Activated CD4-positive, alpha-beta T cell treated with anti-CD3 and anti-CD28 coated beads, Interleukin-2, amount 10 ng/mL, durations not matched to agents 7 days and 5 days (primary cell): ENCODE data around the gene KCNC3. TPM values are rescaled to one million over a fixed set of nuclear protein-coding genes. Genes with fewer than 3 reads are reported as not detected.
A peak's percentile ranks its signal among the peaks of the same experiment; 100 is the strongest.
"Not testable (repeated sequence)": the region's sequence is repeated elsewhere in the genome, so short reads cannot be mapped to it uniquely, and the experiment has no call there.

Experiments used
- CTCF ChIA-PET: fragments of 350-600 bp; sonication (Branson Sonifier 250); formaldehyde crosslinking; loops from one replicate; lab custom pipeline; 2021; ENCODE audit warnings: antibody characterized with exemption; lab: Charles Lee
- POLR2A ChIA-PET: fragments of 350-600 bp; sonication (Branson Sonifier 250); formaldehyde crosslinking; loops from one replicate; lab custom pipeline; 2021; ENCODE audit warnings: antibody characterized with exemption; lab: Charles Lee
- DNase-seq: peaks from one replicate; pipeline ENCODE4 v3.0.0-alpha.2; 2020
- H3K27ac Mint-ChIP-seq: one replicate; pipeline ENCODE4 v1.8.0; 2021; ENCODE audit warnings: mild to moderate bottlenecking, moderate library complexity, mixed read lengths
- H3K27me3 Mint-ChIP-seq: one replicate; pipeline ENCODE4 v1.8.0; 2021; ENCODE audit warnings: mixed read lengths
- H3K36me3 Mint-ChIP-seq: one replicate; pipeline ENCODE4 v1.8.0; 2021; ENCODE audit warnings: low read depth, mixed read lengths
- H3K4me1 Mint-ChIP-seq: one replicate; pipeline ENCODE4 v1.8.0; 2021; ENCODE audit warnings: mixed read lengths
- H3K4me3 Mint-ChIP-seq: one replicate; pipeline ENCODE4 v1.8.0; 2021; ENCODE audit warnings: mild to moderate bottlenecking, moderate library complexity, mixed read lengths
- H3K9me3 Mint-ChIP-seq: one replicate; pipeline ENCODE4 v1.8.0; 2021; ENCODE audit warnings: mixed read lengths
- total RNA-seq, 2 experiments: library from RNA; stranded (reverse); gene quantifications; one replicate each; pipeline ENCODE4 v1.2.3, GENCODE V29; 2021

The KCNC3 gene
- total RNA-seq, 2 experiments from 2014 or later: 3.4 to 4.1 TPM

- CTCF ChIA-PET: no interaction called here
Measured at GRCh38 chr19:50330365-50331078, 1.3 kb upstream of the KCNC3 start.

GRCh38 chr19:50329926-50330294 lies 733 bp upstream of the KCNC3 start:
- CTCF ChIA-PET: interaction anchor here (1.0 to 1.7 kb wide), 5 partner anchors 9 to 182 kb away, joined by 3 to 7 read pairs (median 5); no protein-coding TSS in a partner anchor
- DNase-seq, POLR2A ChIA-PET, H3K9me3 Mint-ChIP-seq: not testable (repeated sequence)
- Mint-ChIP-seq H3K4me3 (peak overlapping the region; percentile 83), H3K27ac (peak overlapping the region; percentile 89), H3K4me1 (peaks cover 71% of the 10 kb centered on the region), H3K36me3 (peaks cover 16% of the 10 kb centered on the region), H3K27me3 (peaks cover 23% of the 10 kb centered on the region)

More at GRCh38 chr19:50330365-50331078, 1.3 kb upstream of the KCNC3 start:
- POLR2A ChIA-PET: no interaction called here
- H3K27me3 Mint-ChIP-seq: peaks cover 23% of the 10 kb centered on the region
- H3K36me3 Mint-ChIP-seq: peaks cover 16% of the 10 kb centered on the region
- H3K27ac Mint-ChIP-seq: peak overlapping the region; percentile 91
- H3K4me3 Mint-ChIP-seq: peak overlapping the region; percentile 83
- H3K4me1 Mint-ChIP-seq: peaks cover 78% of the 10 kb centered on the region
- DNase-seq: peak; percentile 89
- peaks cover 9% of the 10 kb centered on the region for H3K9me3 Mint-ChIP-seq

DNA sequence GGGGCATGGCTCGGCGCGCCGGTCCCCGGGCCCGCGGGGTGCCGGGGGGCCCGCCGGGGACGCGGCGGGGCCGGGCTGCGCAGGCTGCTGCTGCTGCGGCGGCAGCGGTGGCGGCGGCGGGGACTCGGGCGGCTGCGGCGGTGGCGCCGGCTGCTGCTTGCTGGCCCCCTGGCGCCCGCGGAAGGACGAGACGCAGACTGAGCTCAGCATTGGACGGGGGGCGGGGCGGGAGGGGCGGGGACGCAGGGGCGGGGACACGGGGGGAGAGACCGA lies 368 bp downstream of the KCNC3 start:
- H3K27ac Mint-ChIP-seq: no peak overlapping the region
- ChIA-PET POLR2A (no interaction called here), CTCF (interaction anchor here (0.6 to 1.8 kb wide), 14 partner anchors 10 to 341 kb away, joined by 3 to 12 read pairs (median 4); no protein-coding TSS in a partner anchor)
- H3K4me1 Mint-ChIP-seq: peaks cover 65% of the 10 kb centered on the region
- H3K36me3 Mint-ChIP-seq: peaks cover 16% of the 10 kb centered on the region
- no peak for DNase-seq
- peaks cover 23% of the 10 kb centered on the region for H3K27me3 Mint-ChIP-seq
- peaks cover 4% of the 10 kb centered on the region for H3K9me3 Mint-ChIP-seq
- H3K4me3 Mint-ChIP-seq: peak overlapping the region; percentile 83

DNA sequence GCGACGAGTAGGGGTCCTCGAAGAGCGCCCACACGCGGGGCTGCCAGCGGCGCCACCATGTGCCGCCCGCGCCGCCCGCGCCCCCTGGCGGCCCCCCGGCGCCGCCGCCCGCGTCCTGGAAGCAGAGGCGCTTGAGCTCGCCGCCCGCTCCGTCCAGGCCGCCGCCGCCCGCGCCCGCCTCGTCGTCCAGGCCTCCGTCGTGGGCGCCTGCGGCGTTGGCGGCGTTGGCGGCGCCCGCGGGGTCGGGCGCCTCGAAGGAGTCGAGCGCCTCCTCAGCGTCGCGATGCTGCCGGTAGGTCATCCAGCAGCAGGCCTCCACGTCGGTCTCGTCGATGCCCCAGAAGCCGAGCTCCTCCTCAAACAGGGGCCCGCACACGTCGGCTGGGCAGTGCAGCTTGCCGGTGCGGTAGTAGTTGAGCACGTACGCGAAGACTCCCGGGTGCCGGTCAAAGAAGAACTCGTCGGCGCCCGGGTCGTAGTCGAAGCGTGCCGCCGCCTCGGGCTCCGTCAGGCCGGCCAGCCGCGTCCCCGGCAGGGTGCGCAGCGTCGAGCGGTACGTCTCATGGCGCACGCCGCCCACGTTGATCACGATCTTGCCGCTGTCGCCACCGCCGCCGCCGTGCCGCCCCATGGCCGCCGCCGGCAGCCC lies 829 bp downstream of the KCNC3 start:
- POLR2A ChIA-PET: no interaction called here
- H3K27ac Mint-ChIP-seq: no peak overlapping the region
- peaks cover 16% of the 10 kb centered on the region for H3K36me3 Mint-ChIP-seq
- no peak overlapping the region for H3K4me3 Mint-ChIP-seq
- CTCF ChIA-PET: interaction anchor here (0.6 to 1.8 kb wide), 10 partner anchors 9 to 341 kb away, joined by 3 to 12 read pairs (median 4); no protein-coding TSS in a partner anchor
- H3K9me3 Mint-ChIP-seq: peaks cover 4% of the 10 kb centered on the region
- DNase-seq: no peak
- H3K4me1 Mint-ChIP-seq: peaks cover 60% of the 10 kb centered on the region
- peaks cover 23% of the 10 kb centered on the region for H3K27me3 Mint-ChIP-seq

DNA sequence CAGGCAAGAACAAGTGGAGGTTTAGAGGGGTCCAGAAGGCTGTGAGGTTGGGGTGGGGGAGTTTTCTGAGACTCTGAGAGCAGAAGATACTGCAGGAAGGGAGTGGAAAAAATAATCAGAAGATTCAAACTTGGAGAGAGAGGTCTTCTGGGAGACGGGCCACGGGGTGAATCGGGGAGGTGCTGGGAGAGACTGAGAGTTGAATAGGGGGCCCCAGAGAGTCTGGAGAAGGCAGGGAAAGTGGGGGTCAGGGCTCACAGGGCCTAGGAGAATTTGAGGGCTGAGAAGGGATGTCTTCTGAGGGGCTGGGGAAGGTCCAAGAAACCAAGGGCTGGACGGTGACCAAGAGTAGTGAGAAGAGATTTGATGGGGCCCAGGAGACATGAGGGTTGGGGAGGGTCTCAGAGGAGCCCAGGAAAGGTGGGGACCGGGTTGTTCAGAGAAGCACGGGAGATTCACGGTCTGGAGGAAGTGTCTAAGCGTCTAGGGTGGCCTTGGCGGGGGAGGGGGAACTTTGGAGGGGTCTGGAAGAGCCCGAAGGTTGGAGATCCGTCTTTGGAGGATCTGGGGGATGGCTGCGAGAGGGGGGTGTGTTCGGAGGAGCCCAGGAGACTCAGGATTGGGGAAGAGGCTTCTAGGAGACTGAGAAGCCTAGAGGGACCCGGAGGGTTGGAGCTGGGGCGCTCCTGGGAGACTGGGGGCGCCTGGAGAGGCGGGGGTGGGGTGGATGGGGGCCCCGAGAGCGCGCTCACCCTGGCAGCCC lies 1.5 kb downstream of the KCNC3 start:
- H3K4me1 Mint-ChIP-seq: peaks cover 56% of the 10 kb centered on the region
- H3K36me3 Mint-ChIP-seq: peaks cover 16% of the 10 kb centered on the region
- ChIA-PET CTCF (interaction anchor here (1.0 to 1.8 kb wide), 5 partner anchors 9 to 90 kb away, joined by 3 to 12 read pairs (median 5); no protein-coding TSS in a partner anchor), POLR2A (no interaction called here)
- H3K9me3 Mint-ChIP-seq: peaks cover 4% of the 10 kb centered on the region
- peak overlapping the region; percentile 78 for H3K27ac Mint-ChIP-seq
- peaks cover 23% of the 10 kb centered on the region for H3K27me3 Mint-ChIP-seq
- no peak for DNase-seq
- H3K4me3 Mint-ChIP-seq: peak overlapping the region; percentile 39

DNA sequence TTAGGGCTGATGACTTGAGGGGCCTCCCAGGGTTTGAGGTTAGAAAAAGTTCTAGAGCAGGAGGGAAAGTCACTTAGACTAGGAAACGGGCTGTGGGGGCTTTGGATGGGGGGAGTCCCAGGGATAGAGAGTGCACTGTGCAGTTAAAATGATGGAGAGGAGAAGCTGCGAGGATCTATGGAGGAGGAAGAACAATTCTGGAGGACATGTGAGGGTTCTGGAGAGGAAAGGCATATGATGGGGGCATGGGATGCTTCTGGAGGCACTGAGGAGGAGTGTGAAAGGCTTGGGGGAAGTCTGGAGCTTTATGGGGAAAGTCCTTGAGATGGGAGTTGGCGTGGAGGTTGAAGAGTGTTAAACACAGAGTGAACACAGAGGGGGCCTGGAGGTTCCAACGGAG lies 2.2 kb downstream of the KCNC3 start:
- peaks cover 14% of the 10 kb centered on the region for H3K36me3 Mint-ChIP-seq
- CTCF ChIA-PET: interaction anchor here (0.8 kb wide), 1 partner anchor 11 kb away, joined by 3 read pairs; no protein-coding TSS in a partner anchor

GRCh38 chr19:50326101-50326664 lies 3.0 kb downstream of the KCNC3 start:
- Mint-ChIP-seq H3K27ac (no peak overlapping the region), H3K4me3 (peak overlapping the region; percentile 58), H3K4me1 (peaks cover 41% of the 10 kb centered on the region), H3K36me3 (peaks cover 12% of the 10 kb centered on the region), H3K27me3 (peaks cover 23% of the 10 kb centered on the region), H3K9me3 (peaks cover 4% of the 10 kb centered on the region)
- ChIA-PET POLR2A (interaction anchor here (0.5 kb wide), 1 partner anchor 23 kb away, joined by 4 read pairs; no protein-coding TSS in a partner anchor), CTCF (interaction anchor here (0.8 to 1.5 kb wide), 6 partner anchors 10 to 230 kb away, joined by 3 to 5 read pairs (median 4); no protein-coding TSS in a partner anchor)
- DNase-seq: no peak

More for the DNA sequence above, 2.2 kb downstream of the KCNC3 start:
- DNase-seq: no peak
- H3K9me3 Mint-ChIP-seq: peaks cover 4% of the 10 kb centered on the region
- peak overlapping the region; percentile 60 for H3K27ac Mint-ChIP-seq
- peak overlapping the region; percentile 39 for H3K4me3 Mint-ChIP-seq
- POLR2A ChIA-PET: no interaction called here
- peaks cover 50% of the 10 kb centered on the region for H3K4me1 Mint-ChIP-seq
- H3K27me3 Mint-ChIP-seq: peaks cover 23% of the 10 kb centered on the region

DNA sequence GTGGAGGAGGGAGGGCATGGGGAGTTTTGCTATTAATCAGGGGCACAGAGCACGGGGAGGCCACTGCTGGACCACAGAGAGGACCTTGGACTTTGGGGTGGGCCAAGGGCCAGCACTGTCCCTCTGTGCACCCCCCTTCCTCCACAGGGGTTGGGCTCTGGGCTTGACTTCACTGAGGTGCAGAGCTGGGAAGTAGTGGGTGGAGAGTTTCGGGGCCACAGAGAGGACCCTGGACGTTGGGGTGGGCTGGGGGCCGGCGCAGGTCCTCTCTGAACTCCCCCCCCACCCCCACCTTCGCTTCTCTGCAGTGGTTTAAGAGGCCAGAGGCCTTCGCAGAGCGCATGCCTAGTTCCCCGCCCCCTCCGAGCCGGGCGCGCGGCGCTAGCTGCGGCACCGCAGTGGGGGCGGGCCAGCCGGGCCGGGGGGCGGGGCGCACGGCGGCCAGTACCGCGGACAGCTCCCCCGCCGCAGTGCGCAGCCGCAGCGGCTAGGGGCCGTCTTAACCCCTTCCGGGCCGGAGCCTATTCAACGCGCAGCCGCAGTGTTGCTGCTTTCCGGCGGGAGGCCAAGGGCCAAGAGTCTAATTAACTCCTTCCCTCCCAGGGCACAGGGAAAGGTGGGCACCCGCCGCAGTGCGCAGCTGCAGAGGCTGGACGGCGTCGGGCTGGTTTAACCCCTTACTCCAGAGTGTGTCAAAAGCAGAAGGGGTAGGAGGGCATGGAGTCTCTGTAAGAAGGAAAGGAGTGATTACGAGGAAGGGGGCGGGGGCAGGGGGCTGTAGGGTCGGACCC lies 3.7 kb downstream of the KCNC3 start:
- DNase-seq: peak; percentile 77
- POLR2A ChIA-PET: interaction anchor here (0.5 kb wide), 1 partner anchor 23 kb away, joined by 4 read pairs; no protein-coding TSS in a partner anchor
- H3K9me3 Mint-ChIP-seq: peaks cover 4% of the 10 kb centered on the region
- H3K27ac Mint-ChIP-seq: peak overlapping the region; percentile 60
- CTCF ChIA-PET: interaction anchor here (0.5 to 1.5 kb wide), 7 partner anchors 9 to 650 kb away, joined by 3 to 5 read pairs (median 3); no protein-coding TSS in a partner anchor
- peak overlapping the region; percentile 58 for H3K4me3 Mint-ChIP-seq
- H3K36me3 Mint-ChIP-seq: peaks cover 12% of the 10 kb centered on the region
- peaks cover 37% of the 10 kb centered on the region for H3K4me1 Mint-ChIP-seq
- H3K27me3 Mint-ChIP-seq: peaks cover 23% of the 10 kb centered on the region

DNA sequence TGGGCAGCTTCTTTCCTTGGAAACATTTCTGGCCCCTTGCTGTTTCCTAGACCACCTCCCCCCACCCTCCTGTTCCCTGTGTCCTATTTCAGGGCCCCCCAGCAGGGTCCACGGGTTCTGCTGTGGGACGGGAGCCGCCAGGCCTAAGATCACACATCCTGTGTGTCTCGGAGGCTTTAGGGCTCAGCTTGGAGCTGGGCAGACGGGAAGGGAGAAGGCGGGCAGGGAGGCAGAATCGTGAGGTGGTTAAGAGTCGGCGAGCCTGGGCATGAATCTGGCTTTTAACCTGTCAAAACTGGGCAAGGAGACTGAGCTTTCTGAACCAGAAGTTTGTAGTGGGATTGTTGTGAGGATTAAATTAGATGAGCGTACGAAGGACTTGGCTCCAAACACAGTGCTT lies 4.8 kb downstream of the KCNC3 start:
- peaks cover 4% of the 10 kb centered on the region for H3K9me3 Mint-ChIP-seq
- POLR2A ChIA-PET: no interaction called here
- H3K4me1 Mint-ChIP-seq: peaks cover 25% of the 10 kb centered on the region
- no peak overlapping the region for H3K4me3 Mint-ChIP-seq
- CTCF ChIA-PET: no interaction called here
- no peak for DNase-seq
- H3K36me3 Mint-ChIP-seq: peaks cover 8% of the 10 kb centered on the region
- no peak overlapping the region for H3K27ac Mint-ChIP-seq
- H3K27me3 Mint-ChIP-seq: peaks cover 15% of the 10 kb centered on the region

DNA sequence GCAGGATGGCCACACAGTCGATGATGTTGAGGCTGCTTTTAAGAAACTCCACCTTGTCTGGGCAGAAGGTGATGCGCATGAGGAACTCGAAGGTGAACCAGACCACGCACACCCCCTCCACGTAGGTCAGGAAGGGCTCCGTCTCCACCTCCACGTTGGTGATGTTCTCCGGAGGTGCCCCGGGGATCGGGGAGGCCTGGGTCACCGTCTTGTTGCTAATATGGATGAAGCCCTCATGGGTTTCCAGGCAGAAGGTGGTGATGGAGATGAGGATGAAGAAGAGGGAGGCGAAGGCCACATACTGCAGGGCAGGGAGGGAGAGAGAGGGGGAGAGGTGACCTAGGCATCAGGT lies 5.4 kb downstream of the KCNC3 start:
- Mint-ChIP-seq H3K36me3 (peaks cover 7% of the 10 kb centered on the region), H3K9me3 (peaks cover 4% of the 10 kb centered on the region), H3K27ac (no peak overlapping the region), H3K4me1 (peaks cover 22% of the 10 kb centered on the region), H3K4me3 (no peak overlapping the region), H3K27me3 (peaks cover 15% of the 10 kb centered on the region)
- DNase-seq: no peak
- ChIA-PET CTCF (no interaction called here), POLR2A (no interaction called here)

GRCh38 chr19:50322931-50323781 lies 6.0 kb downstream of the KCNC3 start:
- POLR2A ChIA-PET: no interaction called here
- Mint-ChIP-seq H3K36me3 (peaks cover 7% of the 10 kb centered on the region), H3K4me1 (peaks cover 22% of the 10 kb centered on the region), H3K27me3 (peaks cover 15% of the 10 kb centered on the region), H3K27ac (no peak overlapping the region), H3K4me3 (no peak overlapping the region), H3K9me3 (peaks cover 4% of the 10 kb centered on the region)
- CTCF ChIA-PET: no interaction called here
- no peak for DNase-seq
